NCI-H1930 (cell line): ENCODE results near the gene PSRC1.

Source experiments
- DNase-seq, 2 experiments: peaks; one replicate each; lab custom pipeline; 2025; lab: John Stamatoyannopoulos, UW

The PSRC1 gene

DNA sequence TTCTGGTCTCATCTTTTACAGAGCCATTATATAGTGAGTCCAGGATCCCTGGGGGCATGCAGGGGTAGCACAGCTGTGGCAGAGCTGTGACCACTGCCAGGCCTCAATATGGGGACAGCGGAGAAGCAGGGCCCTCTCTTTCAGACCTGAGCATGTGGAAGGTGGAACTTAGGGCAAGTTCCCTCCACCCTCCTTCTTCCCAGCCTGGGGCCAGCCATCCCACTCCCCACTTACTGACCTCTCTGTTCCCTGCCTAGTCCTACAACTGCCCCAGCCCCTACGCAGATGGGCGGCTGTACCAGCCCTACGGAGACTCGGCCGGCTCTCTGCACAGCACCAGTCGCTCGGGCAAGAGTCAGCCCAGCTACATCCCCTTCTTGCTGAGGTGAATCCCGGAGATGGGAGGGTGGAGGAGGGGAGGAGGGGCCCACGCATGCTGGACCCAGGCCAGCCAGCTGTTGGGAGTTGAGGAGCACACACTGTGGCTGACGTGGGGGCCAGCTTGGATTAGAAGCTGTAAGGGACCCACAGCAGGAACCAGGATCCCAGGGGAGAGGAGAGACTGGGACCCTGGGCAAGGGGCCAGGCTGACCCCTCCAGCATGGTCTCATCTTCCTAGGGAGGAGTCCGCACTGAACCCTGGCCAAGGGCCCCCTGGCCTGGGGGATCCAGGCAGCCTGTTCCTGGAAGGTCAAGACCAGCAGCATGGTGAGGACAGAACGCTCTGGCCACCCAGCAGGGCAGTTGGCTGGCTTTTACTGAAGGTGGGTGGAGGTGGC is 10.7 kb downstream of the PSRC1 start:
- DNase-seq = no peak

DNA sequence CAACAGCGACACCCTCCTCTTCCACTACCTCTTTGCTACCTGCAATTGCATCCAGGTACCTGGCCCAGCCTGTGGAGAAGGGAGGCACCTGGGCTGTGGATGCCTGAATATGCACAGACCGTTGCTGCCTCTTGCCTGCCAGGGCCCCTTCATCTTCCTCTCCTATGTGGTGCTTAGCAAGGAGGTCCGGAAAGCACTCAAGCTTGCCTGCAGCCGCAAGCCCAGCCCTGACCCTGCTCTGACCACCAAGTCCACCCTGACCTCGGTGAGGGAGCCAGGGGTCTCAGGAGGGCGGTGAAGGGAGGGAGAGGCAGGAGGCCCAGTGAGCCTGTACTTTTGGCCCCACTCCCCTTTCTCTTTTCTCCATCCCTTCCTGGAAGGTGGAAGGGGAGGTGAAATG is 11.5 kb downstream of the PSRC1 start:
- no peak for DNase-seq

DNA sequence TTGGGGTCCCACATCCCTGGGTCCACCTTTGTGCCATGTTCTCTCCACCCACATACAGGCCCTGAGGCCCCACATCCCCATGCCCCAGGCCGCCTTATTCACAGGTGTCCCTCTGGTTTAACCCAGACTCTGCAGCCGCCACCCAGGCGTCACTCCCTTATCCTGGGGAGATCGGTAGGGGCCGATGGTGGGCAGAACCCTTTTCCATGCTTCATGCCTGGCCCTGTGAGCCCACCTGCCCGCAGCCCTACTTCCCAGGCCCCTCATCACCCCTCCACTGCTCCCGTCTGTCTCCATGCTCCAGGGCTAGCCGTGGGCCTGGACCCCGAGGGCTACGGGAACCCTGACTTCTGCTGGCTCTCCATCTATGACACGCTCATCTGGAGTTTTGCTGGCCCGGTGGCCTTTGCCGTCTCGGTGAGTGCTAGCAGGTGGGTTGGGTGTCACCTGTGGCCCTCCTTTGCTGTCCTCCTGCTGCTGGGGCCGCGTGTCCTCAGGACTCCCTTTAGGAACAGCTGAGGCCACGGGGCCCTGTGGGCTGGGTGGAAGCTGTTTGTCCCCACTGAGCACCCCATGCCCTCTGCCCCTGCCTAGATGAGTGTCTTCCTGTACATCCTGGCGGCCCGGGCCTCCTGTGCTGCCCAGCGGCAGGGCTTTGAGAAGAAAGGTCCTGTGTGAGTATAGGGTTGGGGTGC is 12.2 kb downstream of the PSRC1 start:
- DNase-seq = no peak

DNA sequence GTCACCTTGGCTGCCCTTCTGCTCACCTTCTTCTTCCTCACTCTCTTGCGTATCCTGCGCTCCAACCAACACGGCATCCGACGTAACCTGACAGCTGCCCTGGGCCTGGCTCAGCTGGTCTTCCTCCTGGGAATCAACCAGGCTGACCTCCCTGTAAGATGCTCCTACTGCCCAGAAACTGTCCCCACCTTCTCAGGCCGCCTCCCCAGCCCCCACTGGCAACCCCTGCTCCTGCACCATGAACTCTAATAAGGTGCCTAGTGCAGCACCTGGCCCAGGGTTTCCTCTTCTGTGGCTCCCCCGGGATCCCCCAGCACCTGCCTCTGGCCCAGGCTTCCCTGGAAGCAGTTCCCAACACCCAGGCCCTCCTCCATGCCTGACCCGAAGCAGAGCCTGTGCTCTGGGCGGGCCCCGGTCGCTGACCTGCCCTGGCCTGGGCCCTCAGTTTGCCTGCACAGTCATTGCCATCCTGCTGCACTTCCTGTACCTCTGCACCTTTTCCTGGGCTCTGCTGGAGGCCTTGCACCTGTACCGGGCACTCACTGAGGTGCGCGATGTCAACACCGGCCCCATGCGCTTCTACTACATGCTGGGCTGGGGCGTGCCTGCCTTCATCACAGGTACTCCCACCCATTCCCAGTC is 12.8 kb downstream of the PSRC1 start:
- no peak for DNase-seq

DNA sequence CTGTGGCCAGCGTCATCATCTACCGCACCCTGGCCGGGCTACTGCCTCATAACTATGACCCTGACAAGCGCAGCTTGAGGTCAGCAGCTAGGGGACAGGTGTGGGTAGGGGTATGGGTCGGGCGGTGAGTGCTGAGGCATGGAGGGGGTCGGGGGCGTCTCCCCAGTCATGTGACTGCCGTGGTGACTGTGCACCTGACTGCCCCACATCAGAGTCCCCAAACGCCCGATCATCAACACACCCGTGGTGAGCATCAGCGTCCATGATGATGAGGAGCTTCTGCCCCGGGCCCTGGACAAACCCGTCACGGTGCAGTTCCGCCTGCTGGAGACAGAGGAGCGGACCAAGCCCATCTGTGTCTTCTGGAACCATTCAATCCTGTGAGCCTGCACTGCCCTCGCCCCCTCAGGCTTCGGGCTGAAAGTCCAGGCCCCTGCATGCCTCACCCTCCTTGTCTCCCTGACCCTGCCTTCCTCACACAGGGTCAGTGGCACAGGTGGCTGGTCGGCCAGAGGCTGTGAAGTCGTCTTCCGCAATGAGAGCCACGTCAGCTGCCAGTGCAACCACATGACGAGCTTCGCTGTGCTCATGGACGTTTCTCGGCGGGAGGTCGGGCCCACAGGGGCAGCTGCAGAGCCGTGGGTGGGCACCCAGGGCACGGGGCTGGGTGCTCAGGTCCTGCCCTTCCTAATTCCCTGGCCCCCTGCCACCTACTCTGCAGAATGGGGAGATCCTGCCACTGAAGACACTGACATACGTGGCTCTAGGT is 13.5 kb downstream of the PSRC1 start:
- DNase-seq = no peak

DNA sequence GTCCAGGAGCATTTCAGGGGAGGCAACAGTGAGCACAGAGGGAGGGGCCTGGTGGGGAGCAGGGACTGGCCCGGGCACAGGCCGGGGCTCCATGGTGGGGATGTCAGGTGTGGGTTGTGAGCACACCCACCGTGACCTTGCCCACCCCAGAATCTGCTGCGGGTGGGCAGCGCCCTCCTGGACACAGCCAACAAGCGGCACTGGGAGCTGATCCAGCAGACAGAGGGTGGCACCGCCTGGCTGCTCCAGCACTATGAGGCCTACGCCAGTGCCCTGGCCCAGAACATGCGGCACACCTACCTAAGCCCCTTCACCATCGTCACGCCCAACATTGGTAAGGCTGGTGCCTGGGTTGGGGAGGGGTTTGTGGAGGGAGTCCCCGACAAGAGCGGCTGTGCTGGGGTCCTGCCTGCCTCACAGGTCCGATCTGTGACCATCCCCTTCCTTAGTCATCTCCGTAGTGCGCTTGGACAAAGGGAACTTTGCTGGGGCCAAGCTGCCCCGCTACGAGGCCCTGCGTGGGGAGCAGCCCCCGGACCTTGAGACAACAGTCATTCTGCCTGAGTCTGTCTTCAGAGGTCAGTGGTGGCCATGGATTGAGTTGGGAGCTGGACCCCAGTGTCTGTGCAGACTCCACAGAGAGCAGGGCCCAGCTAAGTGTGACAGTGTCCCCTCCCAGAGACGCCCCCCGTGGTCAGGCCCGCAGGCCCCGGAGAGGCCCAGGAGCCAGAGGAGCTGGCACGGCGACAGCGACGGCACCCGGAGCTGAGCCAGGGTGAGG is 14.3 kb downstream of the PSRC1 start:
- DNase-seq = no peak

DNA sequence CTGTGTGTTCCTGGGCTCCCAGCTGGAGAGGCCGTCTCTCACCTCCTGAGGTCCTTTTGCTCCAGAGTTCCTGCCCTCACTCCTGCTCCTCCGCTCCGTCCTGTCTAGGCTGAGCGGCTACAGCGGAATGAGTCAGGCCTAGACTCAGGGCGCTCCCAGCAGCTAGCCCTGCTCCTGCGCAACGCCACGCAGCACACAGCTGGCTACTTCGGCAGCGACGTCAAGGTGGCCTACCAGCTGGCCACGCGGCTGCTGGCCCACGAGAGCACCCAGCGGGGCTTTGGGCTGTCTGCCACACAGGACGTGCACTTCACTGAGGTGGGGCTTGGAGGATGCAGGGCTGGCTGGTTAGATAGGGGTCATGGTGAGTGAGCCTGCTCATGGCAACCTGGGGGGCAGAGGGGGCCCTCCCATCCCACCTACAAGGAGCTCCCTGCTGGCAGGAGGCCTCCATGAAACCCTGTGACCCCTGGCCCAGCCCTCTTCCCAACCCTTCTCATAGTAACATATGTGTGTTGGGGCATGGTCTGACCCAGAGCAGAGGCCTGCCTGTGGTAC is 15.1 kb downstream of the PSRC1 start:
- no peak for DNase-seq

DNA sequence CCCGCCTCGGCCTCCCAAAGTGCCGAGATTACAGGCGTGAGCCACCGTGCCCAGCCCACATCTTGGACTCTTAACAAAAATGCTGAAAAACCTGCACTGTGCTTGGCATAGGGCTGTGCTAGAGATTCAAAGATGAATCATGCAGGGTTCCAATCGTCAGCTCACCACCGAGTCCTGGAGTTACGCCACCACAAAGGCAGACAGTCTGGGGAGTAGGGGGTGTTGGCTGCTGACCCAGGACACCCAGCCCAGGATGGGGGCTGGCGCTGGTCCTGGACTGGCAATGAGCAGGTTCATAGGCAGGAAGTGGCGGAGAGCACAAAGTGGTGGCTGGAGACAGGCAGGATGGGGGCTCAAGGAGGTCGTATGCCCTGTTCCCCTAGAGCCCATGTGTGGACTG is 16.0 kb downstream of the PSRC1 start:
- no peak for DNase-seq

DNA sequence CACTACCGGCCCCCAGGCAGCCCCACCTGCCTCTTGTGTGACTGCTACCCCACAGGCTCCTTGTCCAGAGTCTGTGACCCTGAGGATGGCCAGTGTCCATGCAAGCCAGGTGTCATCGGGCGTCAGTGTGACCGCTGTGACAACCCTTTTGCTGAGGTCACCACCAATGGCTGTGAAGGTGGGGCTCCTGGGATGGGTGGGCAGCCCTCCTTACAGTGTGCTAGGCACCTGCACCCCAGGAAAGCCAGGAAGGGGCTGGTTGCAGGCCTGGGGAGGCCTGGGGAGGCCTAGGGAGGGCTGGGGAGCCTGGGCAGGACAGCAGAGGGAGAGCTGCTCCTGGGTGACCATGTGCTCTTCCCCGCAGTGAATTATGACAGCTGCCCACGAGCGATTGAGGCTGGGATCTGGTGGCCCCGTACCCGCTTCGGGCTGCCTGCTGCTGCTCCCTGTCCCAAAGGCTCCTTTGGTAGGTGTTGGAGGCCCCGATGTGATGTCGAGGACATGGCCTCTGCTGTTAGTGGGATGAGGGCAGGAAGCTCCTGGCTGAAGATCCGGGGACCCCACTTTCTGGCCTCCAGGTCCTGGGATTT is 17.1 kb downstream of the PSRC1 start:
- DNase-seq = no peak

DNA sequence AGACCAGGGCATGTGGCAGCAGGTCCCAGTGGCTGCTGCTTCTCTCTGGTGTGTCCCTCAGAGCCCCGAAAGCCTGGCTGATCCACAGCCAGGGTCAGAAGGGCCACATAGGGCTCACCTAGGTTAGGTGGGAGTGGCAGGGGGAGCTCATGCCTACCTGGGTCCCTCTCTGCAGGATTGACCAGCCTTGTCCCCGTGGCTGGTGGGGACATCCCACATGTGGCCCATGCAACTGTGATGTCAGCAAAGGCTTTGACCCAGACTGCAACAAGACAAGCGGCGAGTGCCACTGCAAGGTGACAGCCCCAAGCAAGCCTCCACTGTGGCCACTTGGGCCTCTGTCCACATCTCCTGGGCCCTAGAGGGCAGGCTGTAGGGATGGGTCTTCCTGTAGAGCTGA is 17.9 kb downstream of the PSRC1 start:
- DNase-seq = no peak

DNA sequence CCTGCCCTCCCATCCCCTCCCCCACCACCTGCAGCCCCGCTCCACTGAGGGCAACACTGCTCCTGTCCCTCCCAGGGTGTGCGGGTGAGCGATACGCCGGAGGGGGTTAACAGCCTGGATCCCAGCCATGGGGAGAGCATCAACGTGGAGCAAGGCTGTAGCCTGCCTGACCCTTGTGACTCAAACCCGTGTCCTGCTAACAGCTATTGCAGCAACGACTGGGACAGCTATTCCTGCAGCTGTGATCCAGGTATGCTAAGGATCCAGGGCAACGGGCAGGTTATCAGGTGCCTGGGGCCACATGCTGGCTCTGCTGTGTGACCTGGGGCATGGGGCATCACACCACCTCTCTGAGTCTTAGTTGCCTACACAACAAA is 18.6 kb downstream of the PSRC1 start:
- no peak for DNase-seq

DNA sequence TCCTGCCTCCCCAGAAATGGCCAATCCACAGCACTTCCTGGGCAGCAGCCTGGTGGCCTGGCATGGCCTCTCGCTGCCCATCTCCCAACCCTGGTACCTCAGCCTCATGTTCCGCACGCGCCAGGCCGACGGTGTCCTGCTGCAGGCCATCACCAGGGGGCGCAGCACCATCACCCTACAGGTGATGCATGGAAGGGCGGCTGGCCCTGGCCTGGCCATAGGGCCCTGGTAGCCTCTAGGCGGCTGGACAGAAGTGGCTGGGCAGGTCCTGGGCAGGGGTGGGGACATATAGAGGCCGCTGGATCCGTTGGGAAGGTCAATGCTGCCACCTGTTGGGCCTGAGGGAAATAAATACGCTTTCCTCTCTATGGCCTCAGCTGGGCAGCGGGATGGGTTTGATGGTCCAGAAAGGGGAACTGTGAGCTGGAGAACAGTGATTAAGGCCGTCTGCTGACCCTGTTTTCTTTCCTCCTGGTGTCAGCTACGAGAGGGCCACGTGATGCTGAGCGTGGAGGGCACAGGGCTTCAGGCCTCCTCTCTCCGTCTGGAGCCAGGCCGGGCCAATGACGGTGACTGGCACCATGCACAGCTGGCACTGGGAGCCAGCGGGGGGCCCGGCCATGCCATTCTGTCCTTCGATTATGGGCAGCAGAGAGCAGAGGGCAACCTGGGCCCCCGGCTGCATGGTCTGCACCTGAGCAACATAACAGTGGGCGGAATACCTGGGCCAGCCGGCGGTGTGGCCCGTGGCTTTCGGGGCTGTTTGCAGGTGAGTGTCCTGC is 19.2 kb downstream of the PSRC1 start:
- DNase-seq = no peak

DNA sequence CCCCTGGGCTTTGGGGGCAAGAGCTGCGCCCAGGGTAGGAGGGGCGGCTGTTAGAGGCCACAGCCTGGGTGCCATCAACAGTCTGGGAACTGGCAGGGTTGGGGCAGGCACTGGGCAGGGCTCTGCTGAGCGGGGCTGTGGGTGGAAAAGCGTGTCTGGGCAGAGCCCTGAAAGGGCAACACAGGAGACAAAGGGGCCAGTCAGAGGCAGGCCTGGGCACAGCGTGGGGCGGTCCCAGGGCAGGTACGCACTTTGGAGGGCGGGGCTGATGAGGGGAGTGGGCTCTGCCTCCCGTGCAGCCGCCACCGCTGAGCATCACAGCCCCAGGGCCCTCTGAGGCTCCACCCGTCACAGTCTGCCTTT is 19.7 kb downstream of the PSRC1 start:
- no peak for DNase-seq

DNA sequence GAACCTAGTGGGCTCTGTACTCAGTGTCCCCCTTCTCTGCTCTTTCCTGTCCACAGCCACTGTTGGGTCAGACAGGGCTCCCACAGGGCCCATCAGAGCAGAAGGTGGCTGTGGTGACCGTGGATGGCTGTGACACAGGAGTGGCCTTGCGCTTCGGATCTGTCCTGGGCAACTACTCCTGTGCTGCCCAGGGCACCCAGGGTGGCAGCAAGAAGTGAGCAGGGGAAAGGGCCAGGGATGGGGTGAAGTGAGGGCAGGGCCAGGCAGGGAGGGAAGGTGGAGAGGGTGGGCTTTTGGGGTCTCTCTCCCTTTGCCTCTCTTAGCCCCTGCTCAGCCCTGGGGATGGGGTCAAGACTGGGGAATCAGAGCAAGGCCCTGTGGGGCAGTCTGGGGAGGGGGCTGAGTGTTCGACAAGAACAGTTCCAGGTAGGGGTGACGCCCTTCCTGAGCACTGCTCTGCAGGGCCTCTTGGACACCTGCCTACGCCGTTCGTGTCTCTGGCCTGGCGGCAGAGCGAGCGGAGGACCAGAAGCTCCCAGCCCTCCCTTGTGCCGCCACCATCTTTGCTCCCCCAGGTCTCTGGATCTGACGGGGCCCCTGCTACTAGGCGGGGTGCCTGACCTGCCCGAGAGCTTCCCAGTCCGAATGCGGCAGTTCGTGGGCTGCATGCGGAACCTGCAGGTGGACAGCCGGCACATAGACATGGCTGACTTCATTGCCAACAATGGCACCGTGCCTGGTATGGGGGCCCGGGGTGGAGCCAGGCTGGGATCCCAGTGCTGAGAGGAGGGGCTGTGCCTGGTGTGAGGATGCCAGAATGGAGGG is 20.5 kb downstream of the PSRC1 start:
- DNase-seq = no peak

DNA sequence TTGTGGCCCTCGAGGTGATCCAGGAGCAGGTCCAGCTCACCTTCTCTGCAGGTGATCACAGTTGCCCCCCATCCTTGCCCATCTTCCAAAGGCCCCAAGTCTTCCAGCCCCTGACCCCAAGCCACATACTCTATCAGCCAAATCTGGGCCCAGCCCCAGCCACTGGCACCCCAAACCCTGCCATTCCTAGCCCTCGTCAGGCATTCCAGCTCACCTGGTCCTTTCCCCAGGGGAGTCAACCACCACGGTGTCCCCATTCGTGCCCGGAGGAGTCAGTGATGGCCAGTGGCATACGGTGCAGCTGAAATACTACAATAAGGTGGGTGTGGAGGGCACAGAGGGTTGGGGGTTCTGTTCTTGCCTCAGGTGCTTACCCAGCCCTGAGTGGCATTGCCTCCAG is 21.4 kb downstream of the PSRC1 start:
- no peak for DNase-seq

DNA sequence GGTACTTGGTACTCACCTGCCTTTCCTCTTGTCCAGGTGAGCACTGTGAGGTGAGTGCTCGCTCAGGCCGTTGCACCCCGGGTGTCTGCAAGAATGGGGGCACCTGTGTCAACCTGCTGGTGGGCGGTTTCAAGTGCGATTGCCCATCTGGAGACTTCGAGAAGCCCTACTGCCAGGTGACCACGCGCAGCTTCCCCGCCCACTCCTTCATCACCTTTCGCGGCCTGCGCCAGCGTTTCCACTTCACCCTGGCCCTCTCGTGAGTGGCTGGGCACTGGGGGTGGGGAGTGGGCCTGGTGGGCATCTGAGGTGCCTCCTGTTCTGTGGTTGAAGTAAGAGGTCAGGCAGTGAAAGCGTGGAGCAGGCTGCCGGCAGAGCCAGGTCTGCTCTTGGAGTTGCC is 21.9 kb downstream of the PSRC1 start:
- no peak for DNase-seq

DNA sequence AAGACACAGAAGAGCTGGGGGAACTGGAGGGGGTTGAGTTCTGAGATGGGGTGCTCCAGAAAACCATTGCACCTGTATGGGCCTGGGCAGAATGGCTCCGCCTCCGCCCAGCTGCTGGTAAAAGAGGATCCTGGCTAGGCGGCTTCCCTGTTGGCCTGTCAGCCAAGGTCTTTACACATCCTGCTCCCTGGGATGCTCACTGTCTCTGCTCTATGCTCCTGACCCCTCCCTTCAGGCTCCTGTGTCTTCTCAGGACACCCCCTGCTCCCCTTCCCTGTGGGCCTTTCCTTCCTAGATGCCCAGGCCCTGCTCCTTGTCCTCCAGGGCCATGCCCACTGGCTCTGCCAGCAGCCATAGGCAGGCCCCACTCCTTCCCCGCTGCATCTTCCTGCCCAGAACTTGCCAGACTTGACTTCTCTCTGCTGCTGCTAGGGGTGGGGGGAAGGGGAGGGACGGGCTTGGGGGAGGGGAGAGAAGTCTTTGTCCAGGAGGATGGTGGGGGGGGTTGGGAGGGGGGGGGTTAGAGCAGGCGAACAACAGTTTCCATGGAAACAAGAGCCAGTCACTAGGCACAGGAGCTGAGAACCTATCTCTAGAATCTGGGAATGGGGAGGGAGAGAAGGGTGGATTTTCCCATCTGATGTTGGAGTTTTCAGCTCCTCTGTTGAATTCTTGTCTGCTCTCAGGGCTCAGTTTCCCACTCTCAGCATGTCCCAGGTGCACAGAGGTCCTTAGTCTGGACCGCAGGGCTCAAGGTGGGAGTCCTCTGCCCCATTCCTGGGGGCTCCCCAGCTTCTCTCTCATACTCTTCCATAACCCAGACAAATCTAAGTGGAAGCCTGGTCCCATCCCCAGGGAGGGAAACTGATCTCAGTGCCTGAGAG is 23.0 kb downstream of the PSRC1 start:
- no peak for DNase-seq
